Endodermal cell (in vitro differentiated cells): ENCODE data around the gene LRP4. TPM values are rescaled to one million over a fixed set of nuclear protein-coding genes. Genes with fewer than 3 reads are reported as not detected.

Experiments used
- DNase-seq: peaks from one replicate; pipeline ENCODE4 v3.0.0-alpha.2; 2017
- H3K27ac ChIP-seq: 2 replicates; pipeline ENCODE4 v1.5.1; 2013; ENCODE audit warnings: mild to moderate bottlenecking, low read depth, low read length, moderate library complexity
- H3K27me3 ChIP-seq: 2 replicates; pipeline ENCODE4 v1.6.1; 2013; ENCODE audit warnings: mild to moderate bottlenecking, low read length, moderate library complexity; ENCODE audit not compliant: insufficient read depth, control insufficient read depth, poor library complexity, severe bottlenecking
- H3K36me3 ChIP-seq: 2 replicates; pipeline ENCODE4 v1.7.0; 2013; ENCODE audit warnings: mild to moderate bottlenecking, low read length, moderate library complexity; ENCODE audit not compliant: control insufficient read depth, insufficient read depth
- H3K4me1 ChIP-seq: one replicate; pipeline ENCODE4 v1.7.0; 2013; ENCODE audit warnings: low read length; ENCODE audit not compliant: control insufficient read depth, insufficient read depth
- H3K4me3 ChIP-seq: 2 replicates; pipeline ENCODE4 v1.5.1; 2013; ENCODE audit warnings: mild to moderate bottlenecking, low read length, moderate library complexity
- H3K9ac ChIP-seq: 2 replicates; pipeline ENCODE4 v1.6.1; 2013; ENCODE audit warnings: mild to moderate bottlenecking, low read length, moderate library complexity; ENCODE audit not compliant: poor library complexity, severe bottlenecking; ENCODE audit errors: extremely low read depth
- H3K9me3 ChIP-seq: 2 replicates; pipeline ENCODE4 v1.6.1; 2013; ENCODE audit warnings: mild to moderate bottlenecking, low read length, moderate library complexity; ENCODE audit not compliant: control insufficient read depth
- H3K27ac Mint-ChIP-seq: 2 replicates; pipeline ENCODE4 v1.8.0; 2020; ENCODE audit warnings: mixed read lengths
- H3K27me3 Mint-ChIP-seq: 2 replicates; pipeline ENCODE4 v1.8.0; 2021; ENCODE audit warnings: mild to moderate bottlenecking, mixed read lengths; ENCODE audit not compliant: insufficient read depth
- H3K36me3 Mint-ChIP-seq: 2 replicates; pipeline ENCODE4 v1.8.0; 2020; ENCODE audit warnings: low read depth, mixed read lengths
- H3K4me1 Mint-ChIP-seq: 2 replicates; pipeline ENCODE4 v1.8.0; 2020; ENCODE audit warnings: mixed read lengths
- H3K4me3 Mint-ChIP-seq: 2 replicates; pipeline ENCODE4 v1.8.0; 2020; ENCODE audit warnings: mild to moderate bottlenecking, moderate library complexity, mixed read lengths
- H3K9me3 Mint-ChIP-seq: 2 replicates; pipeline ENCODE4 v1.8.0; 2020; ENCODE audit warnings: mild to moderate bottlenecking, mixed read lengths
- WGBS, 2 experiments: methylation state at CpG; one replicate each; pipeline versions ENCODE4 v1.1.5 to v1.1.7; 2013; ENCODE audit warnings: missing lambda C conversion rate in 2 of 2, mixed read lengths in 1 of 2; ENCODE audit not compliant: insufficient coverage in 1 of 2, insufficient read length in 1 of 2; 5-methylcytosine and 5-hydroxymethylcytosine counted together
- total RNA-seq, 2 donors: library from RNA; stranded (reverse); fragmentation: NEBNext Ultra II Directional in 1 of 2; extraction: Animal tissue kit (Norgen Biotek cat#: 25700) in 1 of 2; gene quantifications; 2 replicates in 1 of 2; 3 replicates in 1 of 2; pipeline ENCODE4 v1.2.1, GENCODE V29; 2021
- TF ChIP-seq, protein P1 (sequence below): fragments of 200-600 bp; sonication (generic); conservative IDR thresholded peaks from 2 replicates; pipeline ENCODE4 v1.5.0; 2021; ENCODE audit warnings: antibody characterized with exemption, mild to moderate bottlenecking

Gene LRP4
- total RNA-seq, 2 donors from 2014 or later: 12.6 to 13.6 TPM

DNA sequence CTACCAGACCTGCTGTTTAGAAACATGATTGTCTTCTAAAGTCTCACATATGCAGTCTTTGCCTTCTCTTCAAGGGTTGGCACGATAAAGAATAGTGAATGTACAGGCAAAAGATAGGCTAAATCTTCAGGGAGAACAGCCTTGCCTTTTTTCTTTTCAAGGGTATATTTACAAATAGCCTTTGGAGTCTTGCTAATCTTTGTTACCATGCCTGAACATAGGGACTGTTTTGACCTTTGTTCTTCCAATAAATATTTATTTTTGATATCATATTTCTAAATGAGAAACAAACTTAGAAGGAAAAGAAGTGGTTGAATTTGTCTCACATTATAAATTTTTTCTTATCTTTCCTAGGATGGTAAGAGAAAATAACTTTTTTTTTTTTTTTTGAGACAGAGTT, 30.9 kb upstream of the LRP4 start:
- H3K36me3 Mint-ChIP-seq: peaks cover 13% of the 10 kb centered on the region
- no peaks in the 10 kb centered on the region for H3K36me3 ChIP-seq
- DNase-seq: no peak
- no peaks in the 10 kb centered on the region for H3K9me3 ChIP-seq
- no peak overlapping the region for H3K4me3 Mint-ChIP-seq
- peaks cover 16% of the 10 kb centered on the region for H3K4me1 ChIP-seq
- no peaks in the 10 kb centered on the region for H3K9me3 Mint-ChIP-seq
- no peak overlapping the region for H3K27ac ChIP-seq
- peaks cover 51% of the 10 kb centered on the region for H3K4me1 Mint-ChIP-seq
- peaks cover 10% of the 10 kb centered on the region for H3K27me3 Mint-ChIP-seq
- 100% methylated on average over 1 of the region's 1 CpG for WGBS, 2 experiments
- TF ChIP-seq, protein P1, sequence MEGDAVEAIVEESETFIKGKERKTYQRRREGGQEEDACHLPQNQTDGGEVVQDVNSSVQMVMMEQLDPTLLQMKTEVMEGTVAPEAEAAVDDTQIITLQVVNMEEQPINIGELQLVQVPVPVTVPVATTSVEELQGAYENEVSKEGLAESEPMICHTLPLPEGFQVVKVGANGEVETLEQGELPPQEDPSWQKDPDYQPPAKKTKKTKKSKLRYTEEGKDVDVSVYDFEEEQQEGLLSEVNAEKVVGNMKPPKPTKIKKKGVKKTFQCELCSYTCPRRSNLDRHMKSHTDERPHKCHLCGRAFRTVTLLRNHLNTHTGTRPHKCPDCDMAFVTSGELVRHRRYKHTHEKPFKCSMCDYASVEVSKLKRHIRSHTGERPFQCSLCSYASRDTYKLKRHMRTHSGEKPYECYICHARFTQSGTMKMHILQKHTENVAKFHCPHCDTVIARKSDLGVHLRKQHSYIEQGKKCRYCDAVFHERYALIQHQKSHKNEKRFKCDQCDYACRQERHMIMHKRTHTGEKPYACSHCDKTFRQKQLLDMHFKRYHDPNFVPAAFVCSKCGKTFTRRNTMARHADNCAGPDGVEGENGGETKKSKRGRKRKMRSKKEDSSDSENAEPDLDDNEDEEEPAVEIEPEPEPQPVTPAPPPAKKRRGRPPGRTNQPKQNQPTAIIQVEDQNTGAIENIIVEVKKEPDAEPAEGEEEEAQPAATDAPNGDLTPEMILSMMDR: no peak
- H3K9ac ChIP-seq: no peak overlapping the region
- H3K27ac Mint-ChIP-seq: no peak overlapping the region
- no peak overlapping the region for H3K4me3 ChIP-seq
- peaks cover 35% of the 10 kb centered on the region for H3K27me3 ChIP-seq

DNA sequence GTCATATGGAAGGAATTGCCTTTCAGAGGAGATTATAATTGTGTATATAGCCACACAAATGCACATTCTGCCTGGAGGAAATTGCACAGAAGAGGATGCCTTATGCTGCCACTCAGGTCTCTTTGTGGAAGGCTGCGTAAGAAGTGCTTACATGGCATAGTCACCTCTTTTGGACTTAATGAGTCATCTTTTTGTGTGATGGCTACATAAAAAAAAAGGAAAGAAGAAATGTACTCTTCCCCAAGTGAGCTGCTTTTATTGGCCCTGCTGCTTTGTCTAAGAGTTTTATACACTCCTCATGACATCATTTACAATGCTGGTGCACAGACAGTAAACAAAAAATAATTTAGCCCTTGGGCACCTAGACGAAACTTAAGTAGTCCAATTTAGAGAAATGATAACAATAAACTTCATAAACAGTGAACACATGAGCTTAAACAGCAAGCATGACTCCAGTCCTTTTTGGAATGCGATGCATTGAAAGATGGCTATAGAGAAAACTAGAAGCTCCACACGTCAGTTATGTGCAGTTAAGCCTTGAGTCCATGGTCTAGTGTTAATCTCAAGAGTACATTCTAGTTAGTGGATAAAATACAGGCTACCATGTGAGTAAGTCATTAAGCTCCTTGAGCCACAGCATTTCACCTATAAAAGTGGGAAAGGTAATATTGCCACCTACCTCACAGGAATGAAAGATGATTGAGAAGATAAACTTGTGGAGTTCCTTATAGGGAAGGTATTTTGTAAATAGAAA, 30.2 kb upstream of the LRP4 start:
- no peaks in the 10 kb centered on the region for H3K9me3 ChIP-seq
- no peaks in the 10 kb centered on the region for H3K36me3 ChIP-seq
- no peak overlapping the region for H3K9ac ChIP-seq
- Mint-ChIP-seq H3K27ac (no peak overlapping the region), H3K4me1 (peaks cover 49% of the 10 kb centered on the region), H3K9me3 (no peaks in the 10 kb centered on the region), H3K36me3 (peaks cover 15% of the 10 kb centered on the region), H3K27me3 (peaks cover 10% of the 10 kb centered on the region), H3K4me3 (no peak overlapping the region)
- peaks cover 16% of the 10 kb centered on the region for H3K4me1 ChIP-seq
- H3K27me3 ChIP-seq: peaks cover 43% of the 10 kb centered on the region
- no peak overlapping the region for H3K4me3 ChIP-seq
- peak overlapping the region; percentile 14 for H3K27ac ChIP-seq
- TF ChIP-seq, protein P1: no peak
- 74 to 92% methylated on average over 4 of the region's 4 CpGs for WGBS, 2 experiments
- no peak for DNase-seq

DNA sequence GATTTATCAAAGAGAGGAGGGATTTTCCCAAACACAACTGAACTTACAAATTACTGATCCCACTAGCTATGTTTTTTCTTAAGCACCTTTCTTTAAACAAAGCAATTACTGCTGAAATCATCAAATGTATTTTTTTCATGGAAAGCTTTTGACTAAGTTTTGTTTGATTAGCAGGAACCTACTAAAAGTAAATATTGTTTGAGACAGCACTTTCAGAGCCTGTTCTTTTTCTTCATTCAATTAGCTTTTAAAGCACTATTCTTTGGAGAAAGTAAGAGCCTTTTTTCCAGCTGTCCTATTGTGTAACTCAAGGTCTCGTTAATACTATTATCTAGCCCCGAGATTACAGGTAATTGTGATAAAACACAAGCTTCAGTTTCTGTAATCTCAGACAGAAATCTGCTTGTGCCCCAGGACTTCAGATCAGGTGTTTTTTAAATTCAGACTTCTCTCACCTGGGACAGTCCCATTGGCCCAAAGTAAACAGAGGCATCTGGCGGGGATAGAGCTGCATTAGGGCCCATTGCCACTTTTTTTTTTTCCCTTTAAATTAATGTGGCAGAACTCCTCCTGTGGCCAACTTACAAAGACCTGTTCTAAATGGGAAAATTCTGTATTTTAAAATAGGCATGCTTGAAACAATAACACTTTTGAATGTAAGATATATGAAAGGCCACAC, 29.2 kb upstream of the LRP4 start:
- Mint-ChIP-seq H3K4me1 (peaks cover 41% of the 10 kb centered on the region), H3K9me3 (no peaks in the 10 kb centered on the region), H3K36me3 (peaks cover 21% of the 10 kb centered on the region), H3K4me3 (no peak overlapping the region), H3K27me3 (peaks cover 10% of the 10 kb centered on the region), H3K27ac (no peak overlapping the region)
- no peak for DNase-seq
- WGBS, 2 experiments: 44 to 78% methylated on average over 2 to 3 of the region's 3 CpGs
- no peak overlapping the region for H3K27ac ChIP-seq
- H3K9ac ChIP-seq: no peak overlapping the region
- H3K27me3 ChIP-seq: peaks cover 53% of the 10 kb centered on the region
- TF ChIP-seq, protein P1: no peak
- H3K4me3 ChIP-seq: peak overlapping the region; percentile 22
- peaks cover 3% of the 10 kb centered on the region for H3K36me3 ChIP-seq
- peaks cover 16% of the 10 kb centered on the region for H3K4me1 ChIP-seq
- H3K9me3 ChIP-seq: no peaks in the 10 kb centered on the region
